GM19397 (cell line): ENCODE measurements around the gene MNT.

ENCODE experiments used
- ATAC-seq: cut with Tn5 transposase; IDR thresholded peaks from one replicate; pipeline ENCODE4 v1.9.1; 2021; ENCODE audit warnings: mild to moderate bottlenecking, moderate library complexity; ENCODE audit not compliant: unreplicated experiment

Gene MNT

GRCh38 chr17:2335726-2336214 lies 65.1 kb downstream of the MNT start:
- ATAC-seq = no peak
